ENCODE results near the gene RPLP1. TPM values are rescaled to one million over a fixed set of nuclear protein-coding genes. Genes with fewer than 3 reads are reported as not detected.

The RPLP1 gene
- total and polyA plus RNA-seq, 9 of the 15 experiments (the other 6 are each of a cell fraction or from before 2014, with no cell fraction given), result 76.3 to 3,053 (median 847) TPM

DNA sequence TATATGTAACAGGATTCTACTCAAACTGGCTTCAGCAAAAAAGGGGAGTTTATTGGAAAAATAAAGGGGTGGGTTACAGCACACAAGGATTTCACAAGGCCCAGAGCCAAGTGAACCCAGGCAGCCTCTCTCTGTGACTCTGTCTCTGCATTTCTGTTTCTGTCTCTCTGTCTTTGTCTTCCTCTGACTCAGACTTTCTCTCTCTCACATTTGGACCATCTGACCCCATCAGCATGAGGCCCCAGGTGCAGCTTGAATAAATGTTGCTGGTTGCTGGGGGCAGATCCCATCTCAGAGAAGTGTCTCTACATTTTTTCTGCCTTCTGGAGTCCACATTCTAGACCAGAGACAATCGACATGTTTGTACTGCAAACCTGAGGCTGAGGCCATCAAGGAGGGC lies 45.0 kb downstream of the RPLP1 start:
- TF ChIP-seq KAT7 (CRISPR knock-in tag; IDR thresholded peaks at IDR 0.05; ENCODE audit: borderline replicate concordance) (no peak), ZNF507 (tag; conservative IDR thresholded peaks at IDR 0.05) (no peak), ATF7 (IDR thresholded peaks at IDR 0.05) (no peak), ZNF239 (CRISPR knock-in tag; IDR thresholded peaks at IDR 0.05) (no peak), HCFC1 (IDR thresholded peaks at IDR 0.05; ENCODE audit: low read depth, low read length) (no peak), HNRNPK (IDR thresholded peaks at IDR 0.05; ENCODE audit: low read depth, low read length, poor library complexity, severe bottlenecking) (no peak)
- TF ChIP-seq, protein P1, sequence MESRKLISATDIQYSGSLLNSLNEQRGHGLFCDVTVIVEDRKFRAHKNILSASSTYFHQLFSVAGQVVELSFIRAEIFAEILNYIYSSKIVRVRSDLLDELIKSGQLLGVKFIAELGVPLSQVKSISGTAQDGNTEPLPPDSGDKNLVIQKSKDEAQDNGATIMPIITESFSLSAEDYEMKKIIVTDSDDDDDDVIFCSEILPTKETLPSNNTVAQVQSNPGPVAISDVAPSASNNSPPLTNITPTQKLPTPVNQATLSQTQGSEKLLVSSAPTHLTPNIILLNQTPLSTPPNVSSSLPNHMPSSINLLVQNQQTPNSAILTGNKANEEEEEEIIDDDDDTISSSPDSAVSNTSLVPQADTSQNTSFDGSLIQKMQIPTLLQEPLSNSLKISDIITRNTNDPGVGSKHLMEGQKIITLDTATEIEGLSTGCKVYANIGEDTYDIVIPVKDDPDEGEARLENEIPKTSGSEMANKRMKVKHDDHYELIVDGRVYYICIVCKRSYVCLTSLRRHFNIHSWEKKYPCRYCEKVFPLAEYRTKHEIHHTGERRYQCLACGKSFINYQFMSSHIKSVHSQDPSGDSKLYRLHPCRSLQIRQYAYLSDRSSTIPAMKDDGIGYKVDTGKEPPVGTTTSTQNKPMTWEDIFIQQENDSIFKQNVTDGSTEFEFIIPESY (CRISPR knock-in tag; IDR thresholded peaks at IDR 0.05), result no peak
- TF ChIP-seq, protein P2, sequence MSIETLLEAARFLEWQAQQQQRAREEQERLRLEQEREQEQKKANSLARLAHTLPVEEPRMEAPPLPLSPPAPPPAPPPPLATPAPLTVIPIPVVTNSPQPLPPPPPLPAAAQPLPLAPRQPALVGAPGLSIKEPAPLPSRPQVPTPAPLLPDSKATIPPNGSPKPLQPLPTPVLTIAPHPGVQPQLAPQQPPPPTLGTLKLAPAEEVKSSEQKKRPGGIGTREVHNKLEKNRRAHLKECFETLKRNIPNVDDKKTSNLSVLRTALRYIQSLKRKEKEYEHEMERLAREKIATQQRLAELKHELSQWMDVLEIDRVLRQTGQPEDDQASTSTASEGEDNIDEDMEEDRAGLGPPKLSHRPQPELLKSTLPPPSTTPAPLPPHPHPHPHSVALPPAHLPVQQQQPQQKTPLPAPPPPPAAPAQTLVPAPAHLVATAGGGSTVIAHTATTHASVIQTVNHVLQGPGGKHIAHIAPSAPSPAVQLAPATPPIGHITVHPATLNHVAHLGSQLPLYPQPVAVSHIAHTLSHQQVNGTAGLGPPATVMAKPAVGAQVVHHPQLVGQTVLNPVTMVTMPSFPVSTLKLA (conservative IDR thresholded peaks at IDR 0.05), result no peak
- TF ChIP-seq, protein P3, sequence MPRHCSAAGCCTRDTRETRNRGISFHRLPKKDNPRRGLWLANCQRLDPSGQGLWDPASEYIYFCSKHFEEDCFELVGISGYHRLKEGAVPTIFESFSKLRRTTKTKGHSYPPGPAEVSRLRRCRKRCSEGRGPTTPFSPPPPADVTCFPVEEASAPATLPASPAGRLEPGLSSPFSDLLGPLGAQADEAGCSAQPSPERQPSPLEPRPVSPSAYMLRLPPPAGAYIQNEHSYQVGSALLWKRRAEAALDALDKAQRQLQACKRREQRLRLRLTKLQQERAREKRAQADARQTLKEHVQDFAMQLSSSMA (CRISPR knock-in tag; IDR thresholded peaks at IDR 0.05), result no peak
- no peak overlapping the region for H3K4me2 ChIP-seq (ENCODE audit: insufficient read depth, low read length)
- POLR2A ChIA-PET, result interaction anchor here (0.6 kb wide), 1 partner anchor 901 kb away, joined by 3 read pairs; no protein-coding TSS in a partner anchor
- H3K9me3 ChIP-seq (replicated peaks; ENCODE audit: control insufficient read depth, insufficient read depth, low read depth, low read length), result no peaks in the 10 kb centered on the region
- H3K9ac ChIP-seq (ENCODE audit: insufficient read depth in 1 of 2, low read depth in 2 of 2, low read length in 2 of 2), result no peak overlapping the region
- intact Hi-C loops (cut with micrococcal nuclease) (no loop called here), in situ Hi-C loops (cut with MboI) (no loop called here)
- H3K4me3 ChIP-seq, result no peak overlapping the region
- H3K79me2 ChIP-seq (ENCODE audit: control insufficient read depth, insufficient read depth, low read length), result no peaks in the 10 kb centered on the region
- H4K20me1 ChIP-seq (replicated peaks; ENCODE audit: control insufficient read depth, insufficient read depth, low read length), result no peaks in the 10 kb centered on the region
- H3K27ac ChIP-seq (ENCODE audit: extremely low read depth, low read depth, low read length), result no peak overlapping the region
- H3K27me3 ChIP-seq (ENCODE audit: control insufficient read depth in 2 of 2, insufficient read depth in 2 of 2, low read length in 2 of 2), result peaks cover 0 to 29% of the 10 kb centered on the region in 2 experiments; a peak in 3 of 5 replicates
- 0% methylated on average over 1 of the region's 1 CpG for WGBS (ENCODE audit: insufficient coverage, low coverage, missing lambda C conversion rate)
- DNase-seq (ENCODE audit: extremely low read depth in 1 of 4, low spot score in 3 of 4), result no peak
- no TSS peak for BruUV-seq (replicated peaks)
- FAIRE-seq, result no peak
- no peaks in the 10 kb centered on the region for H3K4me1 ChIP-seq (replicated peaks in 1 of 2; ENCODE audit: control insufficient read depth in 2 of 2, insufficient read depth in 2 of 2, low read length in 2 of 2)
- no peak for ATAC-seq
- CTCF ChIA-PET (ENCODE audit: low intra/inter-chr PET ratio), result no interaction called here
- no peak overlapping the region for H2AFZ ChIP-seq (ENCODE audit: low read depth, low read length)
- no peaks in the 10 kb centered on the region for H3K36me3 ChIP-seq (ENCODE audit: control insufficient read depth, insufficient read depth, low read length)
- no peaks in the 10 kb centered on the region for H3K9me1 ChIP-seq (ENCODE audit: control insufficient read depth, insufficient read depth, low read length)

Data from K562 (cell line).